SK-N-MC (cell line): ENCODE measurements around the gene PNCK.

ENCODE experiments used
- DNase-seq: peaks from one replicate; pipeline ENCODE4 v3.0.0-alpha.2; 2011; ENCODE audit warnings: low read depth, low spot score
- H3K27ac ChIP-seq: fragments of 200-600 bp; sonication (generic); 2 replicates; pipeline ENCODE4 v1.5.1; 2016; ENCODE audit warnings: mixed run types
- H3K36me3 ChIP-seq: fragments of 200-600 bp; sonication (generic); 2 replicates; pipeline ENCODE4 v1.6.1; 2017; ENCODE audit warnings: antibody characterized with exemption, low read length, mixed read lengths; ENCODE audit not compliant: insufficient read depth
- H3K4me3 ChIP-seq: fragments of 200-600 bp; sonication (generic); 2 replicates; pipeline ENCODE4 v1.5.1; 2016
- H3K9ac ChIP-seq: fragments of 200-600 bp; sonication (generic); 2 replicates; pipeline ENCODE4 v1.8.0; 2017; ENCODE audit warnings: mixed run types, mixed read lengths; ENCODE audit not compliant: insufficient read length
- H3K9me3 ChIP-seq: fragments of 200-600 bp; sonication (generic); 2 replicates; pipeline ENCODE4 v1.6.1; 2017; ENCODE audit warnings: low read depth, mild to moderate bottlenecking, antibody characterized with exemption, low read length, moderate library complexity, mixed read lengths
- EZH2 ChIP-seq: fragments of 200-600 bp; sonication (generic); IDR thresholded peaks from one replicate; pipeline ENCODE4 v1.6.1; 2017; ENCODE audit warnings: antibody characterized with exemption
- FOXP2 ChIP-seq: optimal IDR thresholded peaks from 2 replicates; pipeline ENCODE3; 2011; ENCODE audit warnings: mild to moderate bottlenecking, moderate library complexity; ENCODE audit not compliant: insufficient read depth; ENCODE audit errors: extremely low read length, control extremely low read depth
- POLR2AphosphoS5 ChIP-seq: IDR thresholded peaks from 2 replicates; pipeline ENCODE4 v1.6.1; 2012; ENCODE audit warnings: mild to moderate bottlenecking, low read depth, low read length, borderline replicate concordance

PNCK gene

GRCh38 chrX:153688911-153689590 lies 15.4 kb upstream of the PNCK start:
- no peak overlapping the region for H3K9ac ChIP-seq
- no peak overlapping the region for H3K27ac ChIP-seq
- H3K9me3 ChIP-seq: no peaks in the 10 kb centered on the region
- H3K36me3 ChIP-seq: peaks cover 3% of the 10 kb centered on the region; the same call in 1 of the 2 replicates
- DNase-seq: no peak
- peak overlapping the region; percentile 73 for H3K4me3 ChIP-seq
- TF ChIP-seq EZH2 (no peak), FOXP2 (no peak), POLR2AphosphoS5 (no peak)

- no peak for TF ChIP-seq FOXP2
- H3K9me3 ChIP-seq: no peaks in the 10 kb centered on the region
- peak overlapping the region; percentile 57 for H3K9ac ChIP-seq
- H3K4me3 ChIP-seq: peak overlapping the region; percentile 73
- peaks cover 2% of the 10 kb centered on the region; the same call in 1 of the 2 replicates for H3K36me3 ChIP-seq
- H3K27ac ChIP-seq: no peak overlapping the region
- DNase-seq: no peak
Observed at GRCh38 chrX:153688506-153688905, 14.9 kb upstream of the PNCK start.

- Histone ChIP-seq H3K9me3 (no peaks in the 10 kb centered on the region), H3K27ac (no peak overlapping the region), H3K9ac (no peak overlapping the region), H3K4me3 (no peak overlapping the region), H3K36me3 (no peaks in the 10 kb centered on the region; the same call in 1 of the 2 replicates)
- no peak for DNase-seq
- no peak for TF ChIP-seq FOXP2
- no peak for TF ChIP-seq EZH2
Observed at GRCh38 chrX:153688071-153688470, 14.5 kb upstream of the PNCK start.

- Histone ChIP-seq H3K9me3 (no peaks in the 10 kb centered on the region), H3K36me3 (no peaks in the 10 kb centered on the region; the same call in 1 of the 2 replicates), H3K4me3 (peak within 1 kb of the TSS; percentile 73), H3K27ac (no peak within 1 kb of the TSS), H3K9ac (peak within 1 kb of the TSS; percentile 57)
- DNase-seq: no peak
- TF ChIP-seq EZH2 (no peak), FOXP2 (no peak), POLR2AphosphoS5 (peak; percentile 59; the same call in 1 of the 2 replicates)
Observed at GRCh38 chrX:153687121-153688039, 13.8 kb upstream of the PNCK start, which contains the start of gene SLC6A8. SLC6A8 (plus strand) TSS chrX:153687926; CDS start chrX:153688575, 649 bp downstream.

- DNase-seq: no peak
- Histone ChIP-seq H3K27ac (no peak overlapping the region), H3K9me3 (no peaks in the 10 kb centered on the region), H3K36me3 (no peaks in the 10 kb centered on the region; the same call in 1 of the 2 replicates), H3K4me3 (no peak overlapping the region), H3K9ac (no peak overlapping the region)
- TF ChIP-seq POLR2AphosphoS5: no peak
- TF ChIP-seq FOXP2: no peak
- TF ChIP-seq EZH2: no peak
Observed at GRCh38 chrX:153686711-153687110, 13.1 kb upstream of the PNCK start.

GRCh38 chrX:153685751-153686696 lies 12.4 kb upstream of the PNCK start:
- no peaks in the 10 kb centered on the region for H3K9me3 ChIP-seq
- no peak for TF ChIP-seq FOXP2
- no peak for TF ChIP-seq POLR2AphosphoS5
- TF ChIP-seq EZH2: no peak

GRCh38 chrX:153685156-153685536 lies 11.5 kb upstream of the PNCK start:
- Histone ChIP-seq H3K9me3 (no peaks in the 10 kb centered on the region), H3K36me3 (no peaks in the 10 kb centered on the region; the same call in 1 of the 2 replicates), H3K4me3 (no peak overlapping the region), H3K27ac (no peak overlapping the region), H3K9ac (no peak overlapping the region)
- no peak for DNase-seq
- no peak for TF ChIP-seq FOXP2
- no peak for TF ChIP-seq EZH2
- no peak for TF ChIP-seq POLR2AphosphoS5

More at GRCh38 chrX:153685751-153686696, 12.4 kb upstream of the PNCK start:
- Histone ChIP-seq H3K9ac (no peak overlapping the region), H3K36me3 (no peaks in the 10 kb centered on the region; the same call in 1 of the 2 replicates), H3K27ac (no peak overlapping the region), H3K4me3 (no peak overlapping the region)
- no peak for DNase-seq
